ENCODE measurements around the gene ACTN2. TPM values are rescaled to one million over a fixed set of nuclear protein-coding genes. Genes with fewer than 3 reads are reported as not detected.

Gene ACTN2
- total and polyA plus RNA-seq, 2 donors (not counting 3 experiments of a cell fraction or from before 2014, with no cell fraction given) = 0.22 to 0.55 TPM

- BruUV-seq (replicated peaks) = no TSS peak
- no peak overlapping the region for H3K9ac ChIP-seq (replicated peaks; ENCODE audit: extremely low read depth, insufficient read depth, low read length)
- TF ChIP-seq POLR2AphosphoS5 (IDR thresholded peaks at IDR 0.05; ENCODE audit: insufficient read depth, low read depth, low read length) = no peak
- no peak for TF ChIP-seq GATA2 (IDR thresholded peaks at IDR 0.05; ENCODE audit: insufficient read depth, insufficient read length, low read depth, low read length)
- no peak for TF ChIP-seq MYC (IDR thresholded peaks at IDR 0.05; ENCODE audit: low read depth, low read length)
- TF ChIP-seq CTCF (IDR thresholded peaks at IDR 0.05; ENCODE audit: extremely low read depth in 1 of 2, insufficient read depth in 1 of 2, low read depth in 1 of 2, low read length in 2 of 2) = no peak
- no peak for TF ChIP-seq MAX (IDR thresholded peaks at IDR 0.05; ENCODE audit: insufficient read depth, insufficient read length)
- TF ChIP-seq FOS (IDR thresholded peaks at IDR 0.05; ENCODE audit: borderline replicate concordance, insufficient read depth, low read length) = no peak
- DNase-seq (ENCODE audit: low read depth, low spot score) (no peak), FAIRE-seq (no peak)
- H3K4me2 ChIP-seq (ENCODE audit: insufficient read depth, low read length) = no peak overlapping the region
- H3K27ac ChIP-seq (ENCODE audit: insufficient read depth, low read depth, low read length) = no peak overlapping the region
- H3K4me1 ChIP-seq (ENCODE audit: control insufficient read depth, extremely low read depth, insufficient read depth, low read length) = no peaks in the 10 kb centered on the region
- intact Hi-C loops (cut with micrococcal nuclease) = no loop called here
- no peak overlapping the region for H3K4me3 ChIP-seq (replicated peaks in 1 of 3; ENCODE audit: insufficient read depth in 1 of 3, low read depth in 1 of 3, low read length in 3 of 3)
- no peaks in the 10 kb centered on the region for H3K27me3 ChIP-seq (ENCODE audit: control insufficient read depth in 2 of 2, insufficient read depth in 2 of 2, low read length in 2 of 2)
- H3K9me3 ChIP-seq (replicated peaks; ENCODE audit: control insufficient read depth, insufficient read depth, low read length) = no peaks in the 10 kb centered on the region
- ChIA-PET CTCF (interaction anchor here (1.0 to 1.3 kb wide), 2 partner anchors 9 to 90 kb away, joined by 4 to 5 read pairs; no protein-coding TSS in a partner anchor), POLR2A (no interaction called here)
- no peaks in the 10 kb centered on the region for H3K79me2 ChIP-seq (ENCODE audit: control insufficient read depth, insufficient read depth, low read length)
- H3K9me1 ChIP-seq (replicated peaks; ENCODE audit: control insufficient read depth, extremely low read depth, insufficient read depth, low read length) = no peaks in the 10 kb centered on the region
- H2AFZ ChIP-seq (ENCODE audit: low read depth, low read length) = no peak overlapping the region
- no peaks in the 10 kb centered on the region for H3K36me3 ChIP-seq (ENCODE audit: control insufficient read depth in 2 of 2, extremely low read depth in 1 of 2, insufficient read depth in 2 of 2, low read length in 2 of 2)
- dilution Hi-C loops (cut with MboI; ENCODE audit: extremely low pct_ligation_motif_present, low sequenced_read_pairs) = no loop called here
- H4K20me1 ChIP-seq (replicated peaks; ENCODE audit: control insufficient read depth, extremely low read depth, insufficient read depth, low read length) = no peaks in the 10 kb centered on the region
These were observed 16.2 kb upstream of the ACTN2 start for GRCh38 chr1:236670060-236670459.

Data from endothelial cell of umbilical vein (primary cell).